CD14-positive monocyte (primary cell): ENCODE results near the gene FGGY. TPM values are rescaled to one million over a fixed set of nuclear protein-coding genes. Genes with fewer than 3 reads are reported as not detected.
"Not testable (repeated sequence)": the region's sequence is repeated elsewhere in the genome, so short reads cannot be mapped to it uniquely, and the experiment has no call there.

ENCODE experiments used
- DNase-seq, 3 donors: peaks; one replicate each; pipeline ENCODE4 v3.0.0-alpha.2; 2011 to 2022
- H2AFZ ChIP-seq: 2 replicates; pipeline ENCODE4 v1.6.0; 2012; ENCODE audit warnings: mild to moderate bottlenecking, low read depth, low read length, inconsistent platforms; ENCODE audit not compliant: insufficient read depth, poor library complexity, severe bottlenecking
- H3K27ac ChIP-seq, 2 donors: 1 replicate in 1 of 2; 2 replicates in 1 of 2; pipeline ENCODE4 v1.5.1; 2012 to 2013; ENCODE audit warnings: low read length in 2 of 2, control low read depth in 1 of 2, inconsistent platforms in 1 of 2, low read depth in 1 of 2, mild to moderate bottlenecking in 1 of 2
- H3K27me3 ChIP-seq, 2 donors: one replicate each; pipeline versions ENCODE4 v1.6.0 to v1.6.1; 2011 to 2013; ENCODE audit warnings: low read length in 2 of 2; ENCODE audit not compliant: control insufficient read depth in 2 of 2, insufficient read depth in 2 of 2
- H3K36me3 ChIP-seq, 2 donors: replicated peaks in 1 of 2; 1 replicate in 1 of 2; 2 replicates in 1 of 2; pipeline versions ENCODE4 v1.5.1 to v1.6.1; 2012 to 2013; ENCODE audit warnings: low read length in 2 of 2, control low read depth in 1 of 2, inconsistent platforms in 1 of 2, mild to moderate bottlenecking in 1 of 2; ENCODE audit not compliant: insufficient read depth in 2 of 2, control insufficient read depth in 1 of 2
- H3K4me1 ChIP-seq, 2 donors: 1 replicate in 1 of 2; 2 replicates in 1 of 2; pipeline versions ENCODE4 v1.5.1 to v1.6.1; 2012 to 2013; ENCODE audit warnings: low read length in 2 of 2, control low read depth in 1 of 2, inconsistent platforms in 1 of 2, mild to moderate bottlenecking in 1 of 2, moderate library complexity in 1 of 2; ENCODE audit not compliant: insufficient read depth in 2 of 2, control insufficient read depth in 1 of 2
- H3K4me2 ChIP-seq: replicated peaks from 2 replicates; pipeline ENCODE3; 2012; ENCODE audit warnings: low read length, moderate library complexity, mild to moderate bottlenecking; ENCODE audit not compliant: poor library complexity, severe bottlenecking; ENCODE audit errors: extremely low read depth
- H3K4me3 ChIP-seq, 3 experiments: fragments of 200-600 bp in 1 of 3; sonication (generic) in 1 of 3; replicated peaks in 1 of 3; 1 replicate in 2 of 3; 2 replicates in 1 of 3; pipeline ENCODE4 v1.5.1; 2011 to 2013; ENCODE audit warnings: low read length in 3 of 3, mild to moderate bottlenecking in 3 of 3, control low read depth in 2 of 3, low read depth in 2 of 3, inconsistent platforms in 1 of 3, moderate library complexity in 1 of 3
- H3K79me2 ChIP-seq: 2 replicates; pipeline ENCODE4 v1.6.0; 2012; ENCODE audit warnings: mild to moderate bottlenecking, control low read depth, inconsistent platforms, low read length, moderate library complexity; ENCODE audit not compliant: insufficient read depth
- H3K9ac ChIP-seq: 2 replicates; pipeline ENCODE4 v1.6.0; 2017; ENCODE audit warnings: low read length, mild to moderate bottlenecking; ENCODE audit not compliant: insufficient read depth, poor library complexity, severe bottlenecking
- H3K9me3 ChIP-seq, 2 donors: replicated peaks in 1 of 2; 1 replicate in 1 of 2; 2 replicates in 1 of 2; pipeline versions ENCODE4 v1.5.1 to v1.6.1; 2012 to 2013; ENCODE audit warnings: low read length in 2 of 2, control low read depth in 1 of 2; ENCODE audit not compliant: control insufficient read depth in 1 of 2, insufficient read depth in 1 of 2
- H4K20me1 ChIP-seq: 2 replicates; pipeline ENCODE4 v1.6.0; 2012; ENCODE audit warnings: mild to moderate bottlenecking, low read length, control low read depth, moderate library complexity; ENCODE audit not compliant: insufficient read depth
- H3K27ac Mint-ChIP-seq, 7 donors: one replicate each; pipeline ENCODE4 v1.8.0; 2020; ENCODE audit warnings: mild to moderate bottlenecking in 7 of 7, mixed read lengths in 7 of 7, moderate library complexity in 6 of 7, inconsistent platforms in 2 of 7
- H3K27me3 Mint-ChIP-seq, 3 donors: one replicate each; pipeline ENCODE4 v1.8.0; 2021 to 2022; ENCODE audit warnings: low read depth in 3 of 3, mild to moderate bottlenecking in 3 of 3, mixed read lengths in 3 of 3, moderate library complexity in 3 of 3, inconsistent platforms in 1 of 3
- H3K36me3 Mint-ChIP-seq, 2 donors: one replicate each; pipeline ENCODE4 v1.8.0; 2020; ENCODE audit warnings: mixed read lengths in 2 of 2, inconsistent platforms in 1 of 2, mild to moderate bottlenecking in 1 of 2
- H3K4me1 Mint-ChIP-seq: one replicate; pipeline ENCODE4 v1.8.0; 2020; ENCODE audit warnings: mild to moderate bottlenecking, mixed read lengths
- H3K4me3 Mint-ChIP-seq, 2 donors: one replicate each; pipeline ENCODE4 v1.8.0; 2020; ENCODE audit warnings: mild to moderate bottlenecking in 2 of 2, mixed read lengths in 2 of 2, moderate library complexity in 1 of 2
- H3K9me3 Mint-ChIP-seq, 7 donors: one replicate each; pipeline ENCODE4 v1.8.0; 2020 to 2022; ENCODE audit warnings: mixed read lengths in 7 of 7, mild to moderate bottlenecking in 6 of 7, moderate library complexity in 6 of 7, inconsistent platforms in 2 of 7
- WGBS: methylation state at CpG from one replicate; pipeline ENCODE4 v1.1.5; 2013; ENCODE audit warnings: missing lambda C conversion rate; ENCODE audit not compliant: insufficient coverage; 5-methylcytosine and 5-hydroxymethylcytosine counted together
- intact Hi-C, 2 donors: fragments of 100-400 bp; cut with micrococcal nuclease; formaldehyde crosslinking; loops; one replicate each; pipeline versions ENCODE4 v1.15.0 to v1.15.1; 2023
- polyA plus RNA-seq, 3 donors: library from polyadenylated mRNA; depleted of rRNA in 1 of 3; unstranded in 2 of 3; stranded (reverse) in 1 of 3; fragments of 300-500 nt in 2 of 3; fragments of >200 nt in 1 of 3; fragmentation: Illumina TruSeq in 2 of 3; gene quantifications; 1 replicate in 2 of 3; 2 replicates in 1 of 3; pipeline ENCODE4 v1.2.3, GENCODE V29; 2012 to 2021
- TF ChIP-seq, protein P1 (sequence below): fragments of 200-600 bp; IDR thresholded peaks from one replicate; pipeline ENCODE4 v1.8.0; 2022; ENCODE audit warnings: antibody characterized with exemption, mild to moderate bottlenecking

Gene FGGY
- polyA plus RNA-seq, 3 donors = 2.3 to 4.3 (median 2.9) TPM

DNA sequence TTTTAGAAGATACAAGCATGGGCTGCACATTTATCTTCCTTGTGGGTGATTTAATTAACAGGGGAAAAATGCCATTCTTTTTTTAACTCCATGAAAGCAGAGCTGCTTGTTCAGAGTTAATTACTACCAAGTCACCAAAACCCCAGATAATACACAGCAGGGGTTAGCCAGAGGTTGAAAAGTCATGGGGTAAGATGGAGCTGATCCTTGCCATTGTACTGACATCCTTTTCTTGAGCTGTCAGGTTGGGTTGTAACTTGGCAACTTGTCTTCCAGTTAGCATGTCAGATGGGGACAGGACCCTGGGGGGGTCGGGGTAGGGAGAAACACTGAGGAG, 260.6 kb downstream of the FGGY start:
- Histone ChIP-seq H3K9me3 (peaks cover 9 to 19% of the 10 kb centered on the region in 2 donors), H3K9ac (no peak overlapping the region), H3K4me3 (no peak overlapping the region), H2AFZ (no peak overlapping the region), H3K27me3 (no peaks in the 10 kb centered on the region), H3K4me1 (peaks cover under 1 to 1% of the 10 kb centered on the region in 2 donors), H3K4me2 (no peak overlapping the region), H3K27ac (no peak overlapping the region), H3K36me3 (peaks cover 0 to 9% of the 10 kb centered on the region in 2 donors), H4K20me1 (no peaks in the 10 kb centered on the region), H3K79me2 (no peaks in the 10 kb centered on the region)
- H3K36me3 Mint-ChIP-seq = peaks cover 10 to 11% of the 10 kb centered on the region in 2 donors
- no peak overlapping the region for H3K4me3 Mint-ChIP-seq
- intact Hi-C loops = loop anchor here in 1 of 2 donors (10.0 kb wide), 1 partner anchor 117 kb away; no protein-coding TSS in a partner anchor
- no peak for DNase-seq
- TF ChIP-seq, protein P1, sequence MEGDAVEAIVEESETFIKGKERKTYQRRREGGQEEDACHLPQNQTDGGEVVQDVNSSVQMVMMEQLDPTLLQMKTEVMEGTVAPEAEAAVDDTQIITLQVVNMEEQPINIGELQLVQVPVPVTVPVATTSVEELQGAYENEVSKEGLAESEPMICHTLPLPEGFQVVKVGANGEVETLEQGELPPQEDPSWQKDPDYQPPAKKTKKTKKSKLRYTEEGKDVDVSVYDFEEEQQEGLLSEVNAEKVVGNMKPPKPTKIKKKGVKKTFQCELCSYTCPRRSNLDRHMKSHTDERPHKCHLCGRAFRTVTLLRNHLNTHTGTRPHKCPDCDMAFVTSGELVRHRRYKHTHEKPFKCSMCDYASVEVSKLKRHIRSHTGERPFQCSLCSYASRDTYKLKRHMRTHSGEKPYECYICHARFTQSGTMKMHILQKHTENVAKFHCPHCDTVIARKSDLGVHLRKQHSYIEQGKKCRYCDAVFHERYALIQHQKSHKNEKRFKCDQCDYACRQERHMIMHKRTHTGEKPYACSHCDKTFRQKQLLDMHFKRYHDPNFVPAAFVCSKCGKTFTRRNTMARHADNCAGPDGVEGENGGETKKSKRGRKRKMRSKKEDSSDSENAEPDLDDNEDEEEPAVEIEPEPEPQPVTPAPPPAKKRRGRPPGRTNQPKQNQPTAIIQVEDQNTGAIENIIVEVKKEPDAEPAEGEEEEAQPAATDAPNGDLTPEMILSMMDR = no peak
- peaks cover 9 to 29% (median 18%) of the 10 kb centered on the region in 7 donors for H3K9me3 Mint-ChIP-seq
- WGBS = 100% methylated on average over 1 of the region's 1 CpG
- H3K27ac Mint-ChIP-seq = peak overlapping the region in 1 of 7 donors; percentile 22
- peaks cover 4% of the 10 kb centered on the region for H3K4me1 Mint-ChIP-seq
- H3K27me3 Mint-ChIP-seq = peaks cover 0 to 1% (median 0%) of the 10 kb centered on the region in 3 donors

DNA sequence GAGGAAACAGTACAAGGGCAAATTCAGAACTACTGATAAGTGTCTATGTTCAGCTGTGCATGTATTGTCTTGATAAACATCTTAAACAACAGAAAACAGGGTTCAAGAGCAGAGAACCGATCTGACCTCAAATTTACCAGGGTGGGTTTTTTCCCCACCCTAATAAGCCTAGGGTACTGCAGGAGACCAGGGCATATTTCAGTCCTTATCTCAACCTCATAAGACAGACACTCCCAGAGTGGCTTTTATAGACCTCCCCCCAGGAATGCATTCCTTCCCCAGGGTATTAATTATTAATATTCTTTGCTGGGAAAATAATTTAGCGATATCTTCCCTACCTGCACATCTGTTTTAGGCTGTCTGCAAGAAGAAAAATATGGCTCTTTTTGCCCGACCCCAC, 261.7 kb downstream of the FGGY start:
- H3K27ac ChIP-seq, H3K36me3 ChIP-seq, H3K79me2 ChIP-seq, H3K4me1 ChIP-seq, H3K27me3 Mint-ChIP-seq, H3K4me1 Mint-ChIP-seq, H3K27me3 ChIP-seq, H3K4me3 Mint-ChIP-seq, H4K20me1 ChIP-seq, DNase-seq, H3K9ac ChIP-seq, H3K27ac Mint-ChIP-seq, H2AFZ ChIP-seq, H3K4me3 ChIP-seq, H3K4me2 ChIP-seq: not testable (repeated sequence)
- Mint-ChIP-seq H3K9me3 (peaks cover 9 to 29% (median 18%) of the 10 kb centered on the region in 7 donors), H3K36me3 (peaks cover 10 to 11% of the 10 kb centered on the region in 2 donors)
- peaks cover 9 to 19% of the 10 kb centered on the region in 2 donors for H3K9me3 ChIP-seq
- intact Hi-C loops = loop anchor here in 1 of 2 donors (10.0 kb wide), 1 partner anchor 116 kb away; no protein-coding TSS in a partner anchor
- WGBS = no CpG with 5 or more reads among the region's 3 CpGs
